Gastroesophageal sphincter (tissue), 3 donors: ENCODE results near the gene GPS1.

Source experiments
- EP300 ChIP-seq: sonication (generic); formaldehyde crosslinking; IDR thresholded peaks from one replicate; pipeline ENCODE4 v1.6.1; 2017; ENCODE audit warnings: antibody characterized with exemption, mild to moderate bottlenecking
- POLR2A ChIP-seq, 2 donors: fragments of 450-650 bp; IDR thresholded peaks; one replicate each; pipeline ENCODE4 v1.6.1; 2017; ENCODE audit warnings: antibody characterized with exemption in 2 of 2, mild to moderate bottlenecking in 2 of 2, moderate library complexity in 1 of 2
- POLR2AphosphoS5 ChIP-seq: sonication (generic); formaldehyde crosslinking; IDR thresholded peaks from one replicate; pipeline ENCODE4 v1.6.1; 2017; ENCODE audit warnings: antibody characterized with exemption
- TF ChIP-seq, protein P1 (sequence below), 4 experiments: fragments of 200-600 bp in 2 of 4; fragments of 450-650 bp in 2 of 4; sonication (generic) in 1 of 4; IDR thresholded peaks; one replicate each; pipeline ENCODE4 v1.5.1; 2017 to 2019; ENCODE audit warnings: antibody characterized with exemption in 4 of 4, mild to moderate bottlenecking in 2 of 4, moderate library complexity in 2 of 4

DNA sequence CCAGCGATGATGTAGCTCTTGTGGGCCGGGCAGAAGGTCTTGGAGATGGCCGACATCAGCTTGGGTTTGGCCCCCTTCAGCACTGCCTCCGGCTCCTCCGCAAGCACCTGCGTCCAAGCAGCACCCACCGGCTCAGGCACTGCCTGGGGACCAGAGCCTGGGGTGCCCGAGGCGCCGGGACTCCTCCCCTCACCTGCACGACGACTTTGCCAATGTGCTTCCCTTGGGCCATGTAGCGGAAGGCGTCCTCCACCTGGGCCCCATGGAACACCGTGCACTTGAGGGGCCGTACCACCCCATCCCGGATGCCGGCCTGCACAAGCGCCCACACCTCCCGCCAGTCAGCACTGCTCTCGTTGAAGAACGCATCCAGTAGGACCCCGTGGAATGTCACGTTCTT lies 31.3 kb downstream of the GPS1 start:
- TF ChIP-seq, protein P1, sequence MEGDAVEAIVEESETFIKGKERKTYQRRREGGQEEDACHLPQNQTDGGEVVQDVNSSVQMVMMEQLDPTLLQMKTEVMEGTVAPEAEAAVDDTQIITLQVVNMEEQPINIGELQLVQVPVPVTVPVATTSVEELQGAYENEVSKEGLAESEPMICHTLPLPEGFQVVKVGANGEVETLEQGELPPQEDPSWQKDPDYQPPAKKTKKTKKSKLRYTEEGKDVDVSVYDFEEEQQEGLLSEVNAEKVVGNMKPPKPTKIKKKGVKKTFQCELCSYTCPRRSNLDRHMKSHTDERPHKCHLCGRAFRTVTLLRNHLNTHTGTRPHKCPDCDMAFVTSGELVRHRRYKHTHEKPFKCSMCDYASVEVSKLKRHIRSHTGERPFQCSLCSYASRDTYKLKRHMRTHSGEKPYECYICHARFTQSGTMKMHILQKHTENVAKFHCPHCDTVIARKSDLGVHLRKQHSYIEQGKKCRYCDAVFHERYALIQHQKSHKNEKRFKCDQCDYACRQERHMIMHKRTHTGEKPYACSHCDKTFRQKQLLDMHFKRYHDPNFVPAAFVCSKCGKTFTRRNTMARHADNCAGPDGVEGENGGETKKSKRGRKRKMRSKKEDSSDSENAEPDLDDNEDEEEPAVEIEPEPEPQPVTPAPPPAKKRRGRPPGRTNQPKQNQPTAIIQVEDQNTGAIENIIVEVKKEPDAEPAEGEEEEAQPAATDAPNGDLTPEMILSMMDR (IDR thresholded peaks at IDR 0.05): no peak
- TF ChIP-seq POLR2AphosphoS5 (no peak), POLR2A (IDR thresholded peaks at IDR 0.05) (no peak), EP300 (no peak)
